Measurements from ENCODE around the gene MDM4.
A peak's percentile ranks its signal among the peaks of the same experiment; 100 is the strongest.

Gene MDM4

GRCh38 chr1:204572923-204573922 is 57.0 kb downstream of the MDM4 start:
- Histone ChIP-seq H3K4me3 (no peak overlapping the region), H3K27ac (no peak overlapping the region)

- H3K27ac ChIP-seq: no peak overlapping the region
- no peak overlapping the region for H3K4me3 ChIP-seq
These were observed 58.0 kb downstream of the MDM4 start for GRCh38 chr1:204574016-204574864.

GRCh38 chr1:204574865-204575163 is 58.6 kb downstream of the MDM4 start:
- no peak overlapping the region for H3K4me3 ChIP-seq
- no peak overlapping the region for H3K27ac ChIP-seq

- Histone ChIP-seq H3K4me3 (no peak overlapping the region), H3K27ac (no peak overlapping the region)
These were observed 59.3 kb downstream of the MDM4 start for GRCh38 chr1:204575221-204576190.

GRCh38 chr1:204576422-204576821 is 60.2 kb downstream of the MDM4 start:
- H3K27ac ChIP-seq: no peak overlapping the region
- H3K4me3 ChIP-seq: no peak overlapping the region

- peak overlapping the region in 4 of 21 experiments; percentile 32 to 79 (median 60) for H3K27ac ChIP-seq
- H3K4me3 ChIP-seq: no peak overlapping the region
These were observed 61.7 kb downstream of the MDM4 start for GRCh38 chr1:204577794-204578478.

GRCh38 chr1:204578867-204579664 is 62.9 kb downstream of the MDM4 start:
- peak overlapping the region in 3 of 7 experiments; percentile 6 to 31 (median 23) for H3K4me3 ChIP-seq
- peak overlapping the region in 13 of 21 experiments; percentile 34 to 79 (median 44) for H3K27ac ChIP-seq

- H3K4me3 ChIP-seq: peak overlapping the region in 1 of 7 experiments; percentile 31
- H3K27ac ChIP-seq: peak overlapping the region in 6 of 21 experiments; percentile 37 to 79 (median 68)
These were observed 63.5 kb downstream of the MDM4 start for GRCh38 chr1:204579681-204580080.

GRCh38 chr1:204580862-204581261 is 64.7 kb downstream of the MDM4 start:
- no peak overlapping the region for H3K27ac ChIP-seq
- H3K4me3 ChIP-seq: no peak overlapping the region

- H3K4me3 ChIP-seq: no peak overlapping the region
- H3K27ac ChIP-seq: no peak overlapping the region
These were observed 65.6 kb downstream of the MDM4 start for GRCh38 chr1:204581759-204582158.

- H3K4me3 ChIP-seq: no peak overlapping the region
- no peak overlapping the region for H3K27ac ChIP-seq
These were observed 67.9 kb downstream of the MDM4 start for GRCh38 chr1:204583909-204584632.

- no peak overlapping the region for H3K27ac ChIP-seq
These were observed 68.6 kb downstream of the MDM4 start for GRCh38 chr1:204584699-204585372.

GRCh38 chr1:204587621-204588020 is 71.4 kb downstream of the MDM4 start:
- Histone ChIP-seq H3K27ac (no peak overlapping the region), H3K4me3 (no peak overlapping the region)

More at GRCh38 chr1:204584699-204585372, 68.6 kb downstream of the MDM4 start:
- H3K4me3 ChIP-seq: no peak overlapping the region

GRCh38 chr1:204588826-204589225 is 72.6 kb downstream of the MDM4 start:
- Histone ChIP-seq H3K4me3 (no peak overlapping the region), H3K27ac (no peak overlapping the region)

GRCh38 chr1:204589409-204590038 is 73.3 kb downstream of the MDM4 start:
- no peak overlapping the region for H3K27ac ChIP-seq
- no peak overlapping the region for H3K4me3 ChIP-seq

GRCh38 chr1:204591473-204592090 is 75.4 kb downstream of the MDM4 start:
- no peak overlapping the region for H3K27ac ChIP-seq
- no peak overlapping the region for H3K4me3 ChIP-seq
